Measurements from ENCODE around the gene STUM.

Gene STUM

GRCh38 chr1:226658546-226659125, 110.1 kb downstream of the STUM start:
- peaks cover 79% of the 10 kb centered on the region for H3F3A ChIP-seq (ENCODE audit: insufficient read depth, low read length)
- H3K27ac ChIP-seq (ENCODE audit: low read length): 0 out of 2 replicates have a peak overlapping the region, but pooled peaks have one; percentile 92
- no peak overlapping the region for H2AFZ ChIP-seq (ENCODE audit: low read length)
- no peaks in the 10 kb centered on the region for H3K36me3 ChIP-seq (replicated peaks; ENCODE audit: insufficient read depth, low read length)
- H3K4me3 ChIP-seq (ENCODE audit: low read length): no peak overlapping the region
- TF ChIP-seq CTCF (IDR thresholded peaks at IDR 0.05; ENCODE audit: low read length) (no peak), EZH2 (optimal IDR thresholded peaks at IDR 0.05; ENCODE audit: low read depth, low read length) (no peak), EZH2phosphoT487 (IDR thresholded peaks at IDR 0.05; ENCODE audit: low read length) (no peak)
- H4K20me1 ChIP-seq (ENCODE audit: insufficient read depth, low read length): no peaks in the 10 kb centered on the region
- peak overlapping the region; percentile 95; the same call in 1 of the 2 replicates for H3K4me2 ChIP-seq (ENCODE audit: low read depth, low read length)
- H3K9ac ChIP-seq (ENCODE audit: low read length): no peak overlapping the region
- no peaks in the 10 kb centered on the region for H3K27me3 ChIP-seq (replicated peaks; ENCODE audit: insufficient read depth, low read length)
- H3K9me3 ChIP-seq (replicated peaks; ENCODE audit: insufficient read depth, low read length): no peaks in the 10 kb centered on the region
- H3K4me1 ChIP-seq (ENCODE audit: low read length): peaks cover 88% of the 10 kb centered on the region
- H3K79me2 ChIP-seq (ENCODE audit: low read length): peaks cover 85% of the 10 kb centered on the region
- H3K9me2 ChIP-seq (replicated peaks; ENCODE audit: insufficient read depth, low read length): no peaks in the 10 kb centered on the region
- DNase-seq: no peak
